Amygdala (tissue), 56 donors: ENCODE data around the gene CLCA1.

ENCODE experiments used
- DNase-seq, 56 donors: peaks; one replicate each; lab custom pipeline; 2025; lab: John Stamatoyannopoulos, UW

Gene CLCA1, protein sequence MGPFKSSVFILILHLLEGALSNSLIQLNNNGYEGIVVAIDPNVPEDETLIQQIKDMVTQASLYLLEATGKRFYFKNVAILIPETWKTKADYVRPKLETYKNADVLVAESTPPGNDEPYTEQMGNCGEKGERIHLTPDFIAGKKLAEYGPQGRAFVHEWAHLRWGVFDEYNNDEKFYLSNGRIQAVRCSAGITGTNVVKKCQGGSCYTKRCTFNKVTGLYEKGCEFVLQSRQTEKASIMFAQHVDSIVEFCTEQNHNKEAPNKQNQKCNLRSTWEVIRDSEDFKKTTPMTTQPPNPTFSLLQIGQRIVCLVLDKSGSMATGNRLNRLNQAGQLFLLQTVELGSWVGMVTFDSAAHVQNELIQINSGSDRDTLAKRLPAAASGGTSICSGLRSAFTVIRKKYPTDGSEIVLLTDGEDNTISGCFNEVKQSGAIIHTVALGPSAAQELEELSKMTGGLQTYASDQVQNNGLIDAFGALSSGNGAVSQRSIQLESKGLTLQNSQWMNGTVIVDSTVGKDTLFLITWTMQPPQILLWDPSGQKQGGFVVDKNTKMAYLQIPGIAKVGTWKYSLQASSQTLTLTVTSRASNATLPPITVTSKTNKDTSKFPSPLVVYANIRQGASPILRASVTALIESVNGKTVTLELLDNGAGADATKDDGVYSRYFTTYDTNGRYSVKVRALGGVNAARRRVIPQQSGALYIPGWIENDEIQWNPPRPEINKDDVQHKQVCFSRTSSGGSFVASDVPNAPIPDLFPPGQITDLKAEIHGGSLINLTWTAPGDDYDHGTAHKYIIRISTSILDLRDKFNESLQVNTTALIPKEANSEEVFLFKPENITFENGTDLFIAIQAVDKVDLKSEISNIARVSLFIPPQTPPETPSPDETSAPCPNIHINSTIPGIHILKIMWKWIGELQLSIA

DNA sequence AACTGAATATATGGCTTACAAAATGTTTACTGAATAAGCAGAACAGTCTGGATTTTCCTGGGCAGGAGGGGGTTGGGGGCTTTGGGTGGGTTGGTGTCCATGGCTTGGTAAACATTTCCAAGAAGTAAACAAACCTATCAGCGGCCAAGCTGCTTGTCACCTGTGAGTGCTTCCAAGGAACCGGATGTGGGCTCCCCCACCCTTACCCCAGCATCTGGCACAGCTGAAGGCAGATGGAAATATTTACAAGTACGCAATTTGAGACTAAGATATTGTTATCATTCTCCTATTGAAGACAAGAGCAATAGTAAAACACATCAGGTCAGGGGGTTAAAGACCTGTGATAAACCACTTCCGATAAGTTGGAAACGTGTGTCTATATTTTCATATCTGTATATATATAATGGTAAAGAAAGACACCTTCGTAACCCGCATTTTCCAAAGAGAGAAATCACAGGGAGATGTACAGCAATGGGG is at the start of gene CLCA1:
CLCA1 (plus strand) TSS at position 427 of the 477 bp plus-strand sequence; CDS start at position 472, 45 bp downstream.
- no peak for DNase-seq

DNA sequence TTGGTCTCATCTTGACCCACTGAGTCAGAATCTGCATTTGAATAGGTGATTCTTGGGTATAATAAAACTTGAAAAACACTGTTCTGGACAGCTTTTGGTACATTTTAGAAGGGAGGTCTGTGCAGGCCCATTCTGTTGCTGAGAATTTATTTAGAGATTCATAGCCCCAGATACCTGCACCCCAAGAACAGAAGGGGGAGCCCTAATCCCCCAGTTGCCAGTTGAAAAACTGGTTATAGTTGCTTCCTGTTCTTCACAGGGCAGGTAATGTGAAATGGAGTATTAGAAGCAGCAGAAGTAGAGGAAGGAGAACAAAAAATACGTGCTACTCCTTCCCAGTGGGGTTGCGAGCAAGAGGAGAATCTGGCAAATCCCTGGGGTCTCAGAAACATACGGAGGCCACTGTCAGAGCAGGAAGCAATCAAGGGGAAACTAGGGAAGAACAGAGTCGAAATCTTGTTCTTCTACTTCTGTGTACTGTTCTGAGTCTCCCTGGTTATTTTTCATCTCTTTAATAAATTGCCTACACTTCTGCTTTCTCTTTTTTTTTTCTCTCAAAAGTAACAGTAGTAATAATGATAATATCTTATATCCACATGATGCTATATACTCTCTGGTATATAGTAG is 49.3 kb upstream of the CLCA1 start:
- DNase-seq: peak in 12 of 56 donors; percentile 1 to 58 (median 7)

DNA sequence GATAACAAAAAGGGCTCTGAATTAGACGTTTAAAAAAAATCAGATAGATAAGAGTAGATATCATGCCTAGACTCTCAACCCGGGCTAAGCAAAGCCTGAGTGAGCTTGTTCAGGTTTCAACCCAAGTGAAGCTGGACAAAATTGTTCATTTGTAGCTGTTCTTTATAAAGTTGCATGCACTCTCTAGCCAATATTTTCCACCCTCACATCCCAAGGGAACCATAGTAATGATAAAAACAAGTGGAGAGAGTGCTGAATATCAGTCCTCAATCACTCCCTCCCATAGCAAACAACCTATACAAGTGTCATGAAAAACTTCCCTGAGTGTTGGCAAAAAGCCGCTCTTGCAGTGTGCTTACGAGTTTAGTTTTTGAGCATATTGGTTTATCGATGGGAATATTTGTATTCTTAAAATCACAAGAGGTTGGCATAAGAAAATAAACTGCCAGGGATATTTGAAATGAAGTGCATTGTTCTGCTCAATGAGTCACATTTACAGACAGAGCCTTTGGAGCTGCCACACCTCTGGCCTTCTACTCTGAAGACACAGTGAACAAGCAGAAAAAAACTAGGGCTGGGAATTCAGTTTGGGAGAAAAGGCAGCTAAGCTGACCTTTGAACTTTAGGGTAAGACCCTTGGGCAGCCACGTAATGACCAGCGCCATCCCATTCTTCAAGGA is 47.0 kb upstream of the CLCA1 start:
- DNase-seq: no peak

DNA sequence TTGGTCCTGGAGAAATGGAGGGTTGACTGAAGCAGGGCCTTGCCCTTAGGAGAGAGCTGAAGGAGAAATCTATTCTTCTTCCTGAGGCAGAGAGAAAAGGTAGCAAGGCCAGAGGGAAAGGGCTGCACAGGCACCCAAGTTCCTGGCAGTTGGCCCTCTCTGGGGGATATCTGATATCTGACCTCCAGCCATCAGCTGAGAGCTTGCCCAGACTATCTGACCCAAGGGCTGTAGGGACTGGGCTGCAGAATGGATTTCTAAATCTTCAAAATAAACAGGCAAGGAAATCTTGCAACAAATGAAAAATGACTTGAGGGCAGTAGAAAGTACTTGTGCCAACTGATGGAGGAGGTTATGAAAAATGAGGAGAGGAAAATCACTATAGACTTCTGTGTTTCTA is 45.3 kb upstream of the CLCA1 start:
- no peak for DNase-seq

DNA sequence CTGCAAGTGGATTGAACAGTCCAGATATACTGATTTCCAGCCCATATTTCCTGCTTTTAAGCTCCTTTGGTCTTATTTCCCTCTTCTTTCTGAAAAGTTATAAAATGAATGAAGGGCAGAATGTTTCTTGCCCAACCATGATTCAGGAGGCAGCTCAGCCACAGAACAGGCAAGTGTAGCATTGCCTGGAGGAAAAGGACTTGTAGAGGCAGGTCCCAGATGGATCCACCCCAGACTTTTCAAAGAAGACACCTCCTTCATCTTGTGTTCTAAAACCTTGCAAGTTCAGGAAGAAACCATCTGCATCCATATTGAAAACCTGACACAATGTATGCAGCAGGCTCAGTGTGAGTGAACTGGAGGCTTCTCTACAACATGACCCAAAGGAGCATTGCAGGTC is 44.9 kb upstream of the CLCA1 start, which contains the start of gene CLCA2:
CLCA2 (plus strand) TSS at position 299 of the 400 bp plus-strand sequence; CDS start at position 376, 77 bp downstream.
- no peak for DNase-seq

DNA sequence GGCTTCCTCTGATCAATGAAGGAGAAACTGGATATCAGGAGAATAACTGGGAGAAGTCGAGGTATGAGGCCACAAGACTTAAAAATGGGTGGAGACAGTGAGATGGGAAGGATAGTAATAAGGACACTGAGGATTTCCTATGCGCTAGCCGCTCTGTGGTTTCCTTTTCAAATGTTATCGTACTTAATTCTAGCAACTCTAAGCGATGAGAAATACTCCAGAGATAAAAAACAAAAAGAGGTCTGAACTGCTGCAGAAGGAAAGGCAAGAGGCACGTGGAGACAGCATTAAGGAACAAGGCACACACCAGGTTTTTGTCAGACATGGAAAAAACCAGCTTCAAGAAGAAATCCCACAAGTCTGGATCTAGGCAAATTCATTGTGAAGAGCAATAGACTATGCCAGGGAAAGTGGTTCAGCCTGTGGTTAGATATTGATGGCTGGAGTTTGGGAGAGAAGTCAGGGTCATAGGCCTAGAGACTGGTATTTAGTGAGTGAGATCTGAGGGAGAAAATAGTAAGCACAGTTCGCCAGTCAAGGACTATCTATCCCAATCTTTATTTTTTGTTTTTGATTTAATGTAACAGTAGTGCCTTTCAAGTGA is 39.5 kb upstream of the CLCA1 start:
- DNase-seq: no peak

DNA sequence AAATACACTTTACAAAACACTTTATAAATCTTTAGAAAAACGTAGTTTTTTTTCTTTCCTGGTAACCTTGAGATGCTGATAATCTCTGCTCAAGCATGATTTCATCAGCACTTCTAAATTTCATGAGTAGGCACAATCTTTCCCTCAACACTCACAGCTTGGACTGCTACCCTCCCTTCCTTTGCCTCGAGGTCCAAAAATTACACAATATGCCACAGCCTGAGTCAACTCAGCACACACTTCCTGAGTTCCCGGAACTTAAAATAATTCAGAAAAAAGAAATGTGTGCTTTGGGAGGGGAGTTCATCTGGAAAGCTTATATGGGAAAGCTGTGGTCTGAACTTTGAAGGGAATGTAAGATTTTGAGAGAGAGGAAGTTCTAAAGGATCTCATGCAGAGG is 38.9 kb upstream of the CLCA1 start:
- DNase-seq: peak in 1 of 56 donors; percentile 12

DNA sequence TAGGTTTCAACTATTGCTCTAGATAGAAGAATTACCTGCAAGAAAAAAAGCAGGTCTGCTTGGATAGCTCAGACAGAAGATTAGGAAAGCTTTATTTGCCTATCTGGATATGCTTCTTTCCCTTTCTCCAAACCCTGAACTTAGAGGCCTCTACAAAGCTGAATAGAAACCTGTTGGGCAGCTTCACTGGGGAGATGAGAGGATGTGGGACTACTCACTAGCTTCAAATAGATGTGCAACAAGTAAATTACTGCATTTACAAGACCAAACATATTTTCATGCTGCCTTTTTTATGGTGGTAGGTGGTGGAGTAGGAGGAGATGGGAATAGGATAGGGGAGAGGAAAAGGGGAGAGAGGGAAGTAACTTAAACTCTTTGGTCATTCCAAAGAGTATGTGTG is 38.4 kb upstream of the CLCA1 start:
- DNase-seq: no peak

DNA sequence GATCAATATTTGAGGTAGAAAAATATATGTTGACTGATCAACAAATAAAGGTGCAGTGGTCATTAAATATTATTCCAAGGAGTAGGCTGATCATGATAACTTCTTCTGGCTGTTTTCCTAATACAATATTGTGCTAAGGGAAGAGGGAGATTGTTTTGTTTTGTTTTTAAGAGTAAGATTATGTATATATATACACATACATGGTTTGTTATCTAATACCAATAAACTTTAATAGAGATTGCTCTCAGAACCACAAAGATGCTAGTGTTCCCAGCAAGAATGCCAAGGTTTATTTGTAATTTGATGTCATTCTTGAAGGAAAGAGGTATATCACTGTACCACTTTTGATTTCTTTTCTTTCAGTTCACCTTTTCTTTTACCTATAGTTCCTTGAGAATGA is 34.7 kb upstream of the CLCA1 start:
- no peak for DNase-seq

DNA sequence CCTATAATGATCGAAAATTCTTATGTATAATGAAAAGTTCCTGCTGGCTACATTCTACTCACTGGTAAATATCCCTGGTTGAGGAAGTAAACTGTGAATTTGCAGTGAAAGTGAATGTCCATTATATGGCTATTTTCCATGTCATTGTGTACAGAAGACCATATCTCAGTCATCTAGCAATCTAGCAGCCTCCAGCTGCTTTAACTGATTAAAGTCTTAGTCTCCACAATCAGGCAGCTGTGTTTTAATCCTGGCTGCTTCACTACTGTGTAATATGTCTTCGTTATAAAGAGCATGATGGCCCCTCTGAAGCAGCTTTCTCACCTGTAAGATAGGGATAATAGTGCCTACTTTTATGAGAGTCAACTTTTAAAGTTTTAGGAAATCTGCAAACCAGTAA is 33.4 kb upstream of the CLCA1 start:
- DNase-seq: no peak

DNA sequence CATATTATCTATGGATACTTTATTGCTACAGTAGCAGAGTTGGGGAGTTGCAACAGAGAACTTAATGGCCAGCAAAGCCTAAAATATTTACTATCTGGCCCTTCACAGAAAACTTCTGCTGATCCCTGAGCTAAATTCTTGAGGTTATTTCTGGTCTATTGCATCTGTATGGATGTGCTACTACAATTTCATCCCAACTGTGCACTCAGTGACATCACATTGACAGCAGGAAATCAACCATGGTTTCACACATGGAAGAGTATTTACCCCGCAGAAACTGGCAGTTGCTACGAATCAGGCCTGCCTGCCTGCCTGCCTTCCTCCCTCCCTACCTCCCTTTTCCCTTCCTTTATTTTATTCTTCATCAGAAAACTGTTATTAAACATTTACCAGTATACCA is 32.7 kb upstream of the CLCA1 start:
- DNase-seq: no peak

DNA sequence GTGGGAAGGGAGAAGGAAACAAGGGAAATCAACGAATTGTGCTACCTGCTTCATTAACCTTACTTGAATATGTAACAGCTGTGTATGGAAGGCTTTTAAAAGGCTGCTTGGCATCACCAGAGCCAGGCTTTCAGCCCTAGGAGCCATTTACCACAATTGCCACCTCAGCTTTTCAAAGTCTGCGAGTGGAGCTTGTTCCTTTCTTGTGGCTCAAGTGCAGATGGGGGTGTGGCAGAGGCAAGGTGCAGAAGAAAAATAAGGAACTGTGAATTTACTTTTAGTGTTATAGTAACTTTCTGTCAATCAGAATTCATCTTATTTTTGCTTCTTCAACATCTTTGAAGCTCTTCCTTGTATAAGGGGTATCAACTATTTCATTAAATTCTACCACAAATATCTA is 27.1 kb upstream of the CLCA1 start:
- no peak for DNase-seq

DNA sequence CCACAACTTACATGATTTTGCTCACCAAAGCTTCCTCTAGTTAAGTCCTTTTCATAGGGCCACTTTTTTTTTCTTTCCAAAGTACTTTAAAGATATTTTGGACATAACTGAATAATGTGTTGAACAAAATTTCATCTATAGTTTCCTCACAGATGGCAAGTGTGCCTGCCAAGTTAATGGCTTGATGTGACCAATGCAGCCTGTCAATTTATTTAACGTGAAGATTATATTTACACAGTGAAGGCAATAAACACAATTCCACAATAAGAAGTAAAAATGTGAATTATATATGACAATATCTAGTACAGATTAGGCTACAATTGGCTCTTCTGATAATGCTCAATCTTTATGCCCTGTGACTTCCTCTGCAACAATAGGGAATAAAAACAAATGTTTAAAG is 26.7 kb upstream of the CLCA1 start:
- no peak for DNase-seq

DNA sequence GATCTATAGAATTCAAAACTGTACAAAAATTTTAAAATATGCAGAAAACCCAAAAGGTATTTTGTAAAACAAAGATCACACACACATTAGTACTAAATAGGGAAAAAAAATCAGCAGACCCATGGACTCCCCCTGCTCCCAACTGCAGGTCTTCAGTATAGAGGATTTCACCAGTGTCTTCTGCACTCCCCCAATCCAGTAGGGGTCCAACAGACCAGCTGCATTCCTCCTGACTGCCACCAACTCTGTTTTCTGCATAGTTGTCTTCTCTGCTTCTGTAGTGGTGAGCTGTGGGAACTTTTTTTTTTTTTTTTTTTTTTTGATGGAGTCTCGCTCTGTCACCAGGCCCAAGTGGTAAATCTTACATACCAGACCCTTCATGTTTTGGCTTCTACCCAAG is 22.8 kb upstream of the CLCA1 start:
- DNase-seq: no peak

DNA sequence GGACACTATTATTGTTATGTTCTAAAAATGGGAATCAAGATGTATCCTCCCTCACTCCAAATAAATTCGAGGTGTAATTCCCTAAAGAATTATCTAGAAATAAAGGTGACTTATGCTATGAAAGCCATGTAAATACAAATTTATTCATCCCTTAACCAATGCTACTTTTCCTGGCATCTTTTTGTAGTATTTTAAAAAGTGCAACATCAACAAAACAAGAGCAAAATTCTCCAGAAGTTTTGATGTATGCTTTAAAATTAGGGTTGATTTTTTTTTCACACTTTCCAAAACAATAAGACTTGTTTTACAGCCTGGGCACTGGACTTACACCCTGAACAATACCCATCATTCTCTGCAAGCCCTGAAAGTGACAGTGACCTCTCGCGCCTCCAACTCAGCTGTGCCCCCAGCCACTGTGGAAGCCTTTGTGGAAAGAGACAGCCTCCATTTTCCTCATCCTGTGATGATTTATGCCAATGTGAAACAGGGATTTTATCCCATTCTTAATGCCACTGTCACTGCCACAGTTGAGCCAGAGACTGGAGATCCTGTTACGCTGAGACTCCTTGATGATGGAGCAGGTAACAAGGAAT is 21.4 kb upstream of the CLCA1 start:
- DNase-seq: peak in 38 of 56 donors; percentile 2 to 74 (median 37)

DNA sequence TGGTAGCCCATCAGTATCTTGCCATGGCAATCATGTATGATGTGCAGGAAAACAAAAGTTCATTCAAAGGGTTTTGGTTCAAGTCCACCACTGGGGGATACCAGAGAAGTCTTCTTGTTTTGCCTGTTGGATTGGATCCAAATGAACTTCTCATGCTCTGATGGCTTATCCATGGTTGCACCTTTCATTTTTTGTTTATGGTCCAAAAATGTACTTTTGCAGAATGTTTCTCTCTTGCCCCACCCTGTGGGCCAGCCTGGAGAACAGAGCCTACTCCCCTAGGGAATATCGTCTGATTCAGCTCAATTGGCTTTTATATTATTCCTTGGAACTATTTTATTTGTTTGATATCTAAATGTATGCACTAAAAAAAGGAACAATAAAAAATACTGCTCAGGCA is 20.1 kb upstream of the CLCA1 start:
- DNase-seq: no peak

DNA sequence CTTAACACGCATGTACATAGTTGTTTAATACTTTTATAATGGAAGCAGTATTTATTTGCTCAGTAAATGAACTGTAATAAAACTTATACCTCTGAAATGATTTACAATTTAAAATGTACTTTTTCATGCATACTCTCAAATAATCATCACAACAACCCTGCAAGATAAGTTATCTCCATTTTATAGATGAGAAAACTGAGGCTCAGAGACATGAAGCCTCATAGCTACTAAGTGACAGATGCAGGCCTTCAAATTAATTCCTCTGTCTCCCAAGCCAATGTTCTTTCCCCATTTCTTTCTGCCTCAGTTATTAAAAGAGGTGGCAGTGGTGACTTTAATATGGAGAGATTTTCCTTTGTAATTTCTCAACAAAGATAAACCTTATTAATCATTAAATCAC is 19.6 kb upstream of the CLCA1 start:
- DNase-seq: no peak

DNA sequence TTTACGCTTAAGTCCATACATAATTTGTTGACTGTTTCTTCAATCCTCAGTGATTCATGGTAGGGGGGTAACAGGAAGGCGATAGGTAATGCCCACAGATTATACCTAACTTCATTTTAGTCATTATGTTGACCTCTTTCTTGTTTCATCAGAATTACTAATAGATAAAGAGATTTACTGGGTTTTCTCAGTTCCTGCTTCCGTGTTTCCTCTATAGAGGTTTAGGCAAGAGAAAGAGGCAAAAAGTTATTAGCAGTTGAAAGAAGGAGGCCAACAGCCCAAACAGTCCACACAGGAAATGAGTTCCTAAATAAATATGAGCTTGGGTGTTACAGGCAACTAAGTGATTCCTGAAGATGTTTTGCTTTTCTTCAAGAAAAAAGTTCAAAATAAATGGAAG is 17.9 kb upstream of the CLCA1 start:
- no peak for DNase-seq

DNA sequence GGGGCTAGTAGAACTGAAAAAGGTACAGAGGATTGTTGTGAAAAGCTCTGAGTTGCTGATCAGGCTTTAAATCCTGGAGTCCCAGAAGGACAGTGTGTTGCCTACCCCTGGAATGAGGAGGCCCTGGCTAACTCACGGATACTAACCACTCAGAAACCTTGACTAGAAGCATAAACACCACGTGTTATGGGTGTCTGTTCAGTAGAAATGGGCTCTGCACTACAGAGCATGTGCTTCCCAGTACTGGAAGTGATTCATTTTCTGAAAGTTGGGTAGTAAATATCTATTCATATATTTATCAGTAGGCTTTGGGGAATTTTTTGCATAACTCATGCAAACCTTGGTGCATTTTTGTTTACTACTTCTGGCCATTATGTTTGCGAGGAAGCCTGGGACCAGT is 15.1 kb upstream of the CLCA1 start:
- no peak for DNase-seq
